Activated B cell treated with CpG ODN at 0.5 μM for 24 hours (primary cell): ENCODE data around the gene DCPS. TPM values are rescaled to one million over a fixed set of nuclear protein-coding genes. Genes with fewer than 3 reads are reported as not detected.

Source experiments
- ATAC-seq: fragments of 200-7000 bp; cut with Tn5 transposase; one replicate; pipeline ENCODE4 v1.10.0; 2021; ENCODE audit warnings: low read depth, mild to moderate bottlenecking, moderate library complexity
- CTCF ChIA-PET: fragments of 350-600 bp; sonication (Branson Sonifier 250); formaldehyde crosslinking; loops from one replicate; lab custom pipeline; 2021; ENCODE audit warnings: antibody characterized with exemption; lab: Charles Lee
- POLR2A ChIA-PET: fragments of 350-600 bp; sonication (Branson Sonifier 250); formaldehyde crosslinking; loops from one replicate; lab custom pipeline; 2021; ENCODE audit warnings: antibody characterized with exemption; lab: Charles Lee
- DNase-seq: peaks from one replicate; pipeline ENCODE4 v3.0.0; 2022
- H3K27ac Mint-ChIP-seq: one replicate; pipeline ENCODE4 v1.8.0; 2020; ENCODE audit warnings: mixed read lengths
- H3K27me3 Mint-ChIP-seq: one replicate; pipeline ENCODE4 v1.8.0; 2021; ENCODE audit warnings: mixed read lengths
- H3K36me3 Mint-ChIP-seq: one replicate; pipeline ENCODE4 v1.8.0; 2021; ENCODE audit warnings: low read depth, mixed read lengths
- H3K4me1 Mint-ChIP-seq: one replicate; pipeline ENCODE4 v1.8.0; 2021; ENCODE audit warnings: mixed read lengths
- H3K4me3 Mint-ChIP-seq: one replicate; pipeline ENCODE4 v1.8.0; 2020; ENCODE audit warnings: mild to moderate bottlenecking, mixed read lengths
- H3K9me3 Mint-ChIP-seq: one replicate; pipeline ENCODE4 v1.8.0; 2020; ENCODE audit warnings: mixed read lengths
- CTCF ChIP-seq: fragments of 200-600 bp; IDR thresholded peaks from one replicate; pipeline ENCODE4 v1.8.0; 2022; ENCODE audit warnings: antibody characterized with exemption, mild to moderate bottlenecking
- intact Hi-C: fragments of 100-400 bp; cut with micrococcal nuclease; formaldehyde crosslinking; loops from one replicate; pipeline ENCODE4 v1.15.1; 2024
- total RNA-seq: library from RNA; stranded (reverse); gene quantifications from 2 replicates; pipeline ENCODE4 v1.2.3, GENCODE V29; 2022

Gene DCPS
- total RNA-seq, 1 donor from 2014 or later: 37.6 TPM

DNA sequence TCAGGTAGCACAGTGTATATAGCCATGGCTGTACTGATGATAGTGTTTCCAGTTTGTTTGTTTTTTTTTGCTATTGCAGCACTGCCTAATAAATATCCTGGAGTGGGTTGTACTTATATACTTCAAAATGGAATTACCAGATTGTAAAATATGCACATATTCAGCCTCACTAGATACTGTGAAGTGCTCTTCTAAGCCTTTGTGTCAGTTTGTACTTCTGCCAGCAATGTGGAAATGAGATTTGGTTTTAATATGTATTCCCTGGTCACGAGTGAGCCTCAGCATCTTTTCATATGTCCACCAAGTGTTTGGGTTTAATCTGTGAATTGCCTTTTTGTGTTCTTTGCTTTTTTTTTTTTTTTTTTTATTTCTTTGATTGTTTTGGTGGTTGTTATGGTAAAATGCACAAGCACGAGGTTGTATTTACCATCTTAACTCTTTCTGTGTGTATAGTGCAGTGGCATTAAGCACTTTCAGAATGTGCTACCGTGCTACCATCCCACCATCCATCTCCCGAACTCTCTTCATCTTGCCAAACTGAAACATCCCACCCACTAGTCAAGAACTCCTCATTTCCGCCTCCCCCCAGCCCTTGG, 86.5 kb downstream of the DCPS start:
- no peak overlapping the region for H3K27ac Mint-ChIP-seq
- no peak overlapping the region for H3K4me3 Mint-ChIP-seq
- ATAC-seq (no peak), DNase-seq (no peak)
- no peaks in the 10 kb centered on the region for H3K9me3 Mint-ChIP-seq
- H3K4me1 Mint-ChIP-seq: peaks cover 9% of the 10 kb centered on the region
- POLR2A ChIA-PET: no interaction called here
- intact Hi-C loops: no loop called here
- H3K36me3 Mint-ChIP-seq: no peaks in the 10 kb centered on the region
- CTCF ChIA-PET: no interaction called here
- H3K27me3 Mint-ChIP-seq: peaks cover 6% of the 10 kb centered on the region
- TF ChIP-seq CTCF: no peak

GRCh38 chr11:126391286-126391954, 87.6 kb downstream of the DCPS start:
- POLR2A ChIA-PET: no interaction called here
- Mint-ChIP-seq H3K36me3 (no peaks in the 10 kb centered on the region), H3K27me3 (peaks cover 6% of the 10 kb centered on the region), H3K27ac (no peak overlapping the region), H3K4me3 (no peak overlapping the region), H3K4me1 (peaks cover 9% of the 10 kb centered on the region), H3K9me3 (no peaks in the 10 kb centered on the region)
- CTCF ChIA-PET: no interaction called here
- intact Hi-C loops: no loop called here
- no peak for TF ChIP-seq CTCF
- no peak for DNase-seq
- no peak for ATAC-seq

DNA sequence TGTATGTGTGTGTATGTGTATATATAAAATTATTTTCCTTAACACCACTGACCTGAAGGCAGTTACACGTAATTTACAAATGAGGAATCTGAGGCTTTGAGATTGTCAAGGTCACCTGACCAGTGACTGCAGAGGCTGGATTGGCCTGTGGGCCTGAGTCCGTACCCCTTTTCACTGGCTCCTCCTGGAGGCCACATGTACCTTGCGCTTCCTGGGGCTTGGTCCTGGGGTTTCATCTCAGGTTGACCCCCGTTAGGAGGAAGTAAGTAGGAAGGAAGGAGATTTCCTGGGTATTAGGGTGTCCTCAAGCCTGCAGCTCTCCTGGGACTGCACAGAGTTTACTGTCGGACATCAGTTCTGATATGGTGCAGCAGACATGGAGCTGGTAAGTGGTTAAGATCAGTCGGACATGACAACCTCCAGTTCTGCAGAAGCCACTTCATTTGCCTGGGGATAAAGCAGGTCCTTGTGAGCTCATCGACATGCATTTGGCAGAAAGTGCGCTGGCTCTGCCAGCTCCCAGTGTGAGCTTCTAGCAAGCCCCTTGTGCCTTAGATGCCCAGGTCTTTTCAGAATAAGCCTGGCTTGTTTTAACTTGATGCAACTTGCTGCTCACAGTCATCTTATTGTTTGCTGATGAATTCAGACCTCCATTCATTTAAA, 88.2 kb downstream of the DCPS start:
- no peak overlapping the region for H3K27ac Mint-ChIP-seq

GRCh38 chr11:126392633-126393013, 88.8 kb downstream of the DCPS start:
- DNase-seq (no peak), ATAC-seq (no peak)
- Mint-ChIP-seq H3K9me3 (no peaks in the 10 kb centered on the region), H3K4me3 (no peak overlapping the region), H3K4me1 (peaks cover 9% of the 10 kb centered on the region), H3K36me3 (no peaks in the 10 kb centered on the region), H3K27ac (no peak overlapping the region), H3K27me3 (peaks cover 6% of the 10 kb centered on the region)
- ChIA-PET POLR2A (no interaction called here), CTCF (no interaction called here)
- TF ChIP-seq CTCF: no peak
- intact Hi-C loops: no loop called here

More for the DNA sequence above, 88.2 kb downstream of the DCPS start:
- Mint-ChIP-seq H3K36me3 (no peaks in the 10 kb centered on the region), H3K9me3 (no peaks in the 10 kb centered on the region), H3K4me3 (no peak overlapping the region), H3K4me1 (peaks cover 9% of the 10 kb centered on the region), H3K27me3 (peaks cover 6% of the 10 kb centered on the region)
- DNase-seq: no peak
- CTCF ChIA-PET: no interaction called here
- POLR2A ChIA-PET: no interaction called here
- intact Hi-C loops: no loop called here
- no peak for TF ChIP-seq CTCF
- no peak for ATAC-seq

DNA sequence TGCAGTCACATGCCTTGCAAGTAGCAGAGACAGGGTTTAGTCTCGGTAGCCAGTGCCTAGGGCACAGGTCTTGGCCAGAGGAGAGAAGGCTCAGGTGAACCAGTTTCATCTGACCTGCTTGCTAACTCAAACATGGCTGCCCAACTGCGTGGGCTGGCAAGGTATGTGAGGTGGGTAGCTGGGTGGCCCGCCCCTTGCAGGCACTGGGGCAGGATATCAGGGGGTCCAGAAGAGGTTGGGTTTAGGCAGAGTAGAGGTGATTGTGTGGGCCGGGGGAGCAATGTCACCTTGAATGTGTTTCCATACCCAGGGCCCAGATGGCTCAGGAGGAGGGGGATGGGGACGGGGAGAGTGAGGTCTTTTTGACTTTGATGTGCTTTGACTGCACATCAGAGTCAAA, 89.3 kb downstream of the DCPS start:
- H3K36me3 Mint-ChIP-seq: no peaks in the 10 kb centered on the region
- no peak for ATAC-seq
- no peaks in the 10 kb centered on the region for H3K9me3 Mint-ChIP-seq
- no peak overlapping the region for H3K27ac Mint-ChIP-seq
- TF ChIP-seq CTCF: no peak
- CTCF ChIA-PET: no interaction called here
- no peak overlapping the region for H3K4me3 Mint-ChIP-seq
- H3K4me1 Mint-ChIP-seq: peaks cover 9% of the 10 kb centered on the region
- DNase-seq: no peak
- peaks cover 6% of the 10 kb centered on the region for H3K27me3 Mint-ChIP-seq
- intact Hi-C loops: no loop called here
- POLR2A ChIA-PET: no interaction called here
